Stimulated activated effector memory CD8-positive, alpha-beta T cell treated with anti-CD3 and anti-CD28 coated beads, Interleukin-12 subunit alpha, Interleukin-12 subunit beta, amount 100 ng/mL, for 72 hours (primary cell): Measurements from ENCODE around the gene HBG2.
"Not testable (repeated sequence)": the region's sequence is repeated elsewhere in the genome, so short reads cannot be mapped to it uniquely, and the experiment has no call there.

Source experiments
- ATAC-seq: fragments of 150-1000 bp; cut with Tn5 transposase; 2 replicates; pipeline ENCODE4 v1.10.0; 2021
- DNase-seq, 2 donors: peaks; one replicate each; pipeline ENCODE4 v3.0.0; 2021 to 2022; ENCODE audit warnings: low spot score in 2 of 2
- H3K27ac Mint-ChIP-seq: one replicate; pipeline ENCODE4 v1.8.0; 2022; ENCODE audit warnings: mild to moderate bottlenecking, mixed read lengths
- H3K36me3 Mint-ChIP-seq: one replicate; pipeline ENCODE4 v1.8.0; 2022; ENCODE audit warnings: mild to moderate bottlenecking, mixed read lengths
- H3K4me1 Mint-ChIP-seq: one replicate; pipeline ENCODE4 v1.8.0; 2022; ENCODE audit warnings: mixed read lengths
- H3K4me3 Mint-ChIP-seq: one replicate; pipeline ENCODE4 v1.8.0; 2022; ENCODE audit warnings: mild to moderate bottlenecking, mixed read lengths
- H3K9me3 Mint-ChIP-seq: one replicate; pipeline ENCODE4 v1.8.0; 2022; ENCODE audit warnings: mixed read lengths

Gene HBG2

GRCh38 chr11:5269715-5270147, 15.2 kb upstream of the HBG2 start, which contains the start of gene HBE1:
TSS of gene HBE1 (minus strand) at chr11:5269945. CDS start at chr11:5269890, 55 bp downstream.
- H3K36me3 Mint-ChIP-seq: no peaks in the 10 kb centered on the region
- H3K4me3 Mint-ChIP-seq: no peak within 1 kb of the TSS
- no peaks in the 10 kb centered on the region for H3K4me1 Mint-ChIP-seq
- H3K27ac Mint-ChIP-seq: no peak within 1 kb of the TSS
- no peaks in the 10 kb centered on the region for H3K9me3 Mint-ChIP-seq
- DNase-seq: no peak
- no peak for ATAC-seq

DNA sequence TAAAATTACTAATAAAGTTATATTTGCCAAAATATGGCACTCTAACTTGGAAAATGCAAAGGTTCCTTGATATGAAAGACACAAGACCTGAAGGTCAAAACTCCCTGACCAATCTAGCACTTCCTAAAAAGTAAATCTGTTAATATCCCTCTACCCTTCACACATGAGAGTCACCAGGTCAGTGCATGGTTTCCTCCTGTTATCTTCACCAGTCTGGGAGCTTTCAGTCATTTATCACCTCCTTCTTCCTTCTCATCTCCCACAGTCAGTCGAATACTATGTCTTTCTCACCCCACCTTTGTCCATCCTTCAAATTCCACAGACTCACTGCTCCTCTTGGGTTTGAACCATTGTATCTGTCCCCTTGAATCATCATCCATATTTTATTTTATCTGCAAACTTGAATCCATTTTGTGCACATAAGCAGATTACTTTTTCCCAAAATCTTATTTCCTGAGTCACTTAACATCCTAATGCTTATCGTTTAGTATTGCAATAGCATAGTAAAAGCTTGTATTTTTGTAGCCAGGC, 12.5 kb upstream of the HBG2 start:
- peaks cover 4% of the 10 kb centered on the region for H3K9me3 Mint-ChIP-seq
- DNase-seq: no peak
- no peak overlapping the region for H3K4me3 Mint-ChIP-seq
- H3K4me1 Mint-ChIP-seq: no peaks in the 10 kb centered on the region
- no peaks in the 10 kb centered on the region for H3K36me3 Mint-ChIP-seq
- H3K27ac Mint-ChIP-seq: no peak overlapping the region
- ATAC-seq: no peak

DNA sequence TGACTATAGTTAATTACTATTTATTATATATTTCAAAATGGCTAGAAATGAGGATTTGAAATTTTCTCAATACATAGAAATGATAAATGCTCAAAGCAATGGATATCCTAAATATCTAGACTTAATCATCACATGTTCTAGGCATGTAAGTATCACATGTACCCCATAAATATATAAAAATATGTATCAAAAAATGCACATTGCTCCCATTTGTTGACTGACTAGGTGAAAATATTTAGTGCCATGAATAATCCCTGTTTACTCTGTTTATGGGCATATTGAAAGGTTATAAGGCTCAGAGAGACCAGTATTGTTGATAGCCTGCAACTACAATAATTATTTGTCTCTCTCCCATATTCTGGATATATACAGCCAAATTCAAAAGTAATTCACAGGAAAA, 12.0 kb upstream of the HBG2 start:
- Mint-ChIP-seq H3K4me3 (no peak overlapping the region), H3K27ac (no peak overlapping the region), H3K4me1 (no peaks in the 10 kb centered on the region), H3K36me3 (no peaks in the 10 kb centered on the region), H3K9me3 (peaks cover 4% of the 10 kb centered on the region)
- ATAC-seq (no peak), DNase-seq (no peak)

DNA sequence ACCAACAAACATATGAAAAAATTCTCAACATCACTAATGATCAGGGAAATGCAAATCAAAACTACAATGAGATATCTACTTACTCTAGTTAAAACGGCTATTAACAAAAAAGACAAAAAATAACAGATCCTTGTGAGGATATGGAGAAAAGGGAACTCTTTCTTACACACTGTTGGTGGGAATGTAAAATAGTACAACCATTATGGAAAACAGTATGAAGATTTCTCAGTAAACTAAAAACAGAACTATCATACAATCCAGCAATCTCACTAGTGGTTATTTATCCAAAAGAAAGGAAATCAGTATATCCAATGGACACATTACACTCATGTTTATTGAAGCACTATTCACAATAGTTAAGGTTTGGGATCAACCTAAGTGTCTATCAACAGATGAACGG, 11.3 kb upstream of the HBG2 start:
- H3K4me3 Mint-ChIP-seq: no peak overlapping the region
- peaks cover 4% of the 10 kb centered on the region for H3K9me3 Mint-ChIP-seq
- DNase-seq (no peak), ATAC-seq (no peak)
- no peak overlapping the region for H3K27ac Mint-ChIP-seq
- no peaks in the 10 kb centered on the region for H3K4me1 Mint-ChIP-seq
- no peaks in the 10 kb centered on the region for H3K36me3 Mint-ChIP-seq

DNA sequence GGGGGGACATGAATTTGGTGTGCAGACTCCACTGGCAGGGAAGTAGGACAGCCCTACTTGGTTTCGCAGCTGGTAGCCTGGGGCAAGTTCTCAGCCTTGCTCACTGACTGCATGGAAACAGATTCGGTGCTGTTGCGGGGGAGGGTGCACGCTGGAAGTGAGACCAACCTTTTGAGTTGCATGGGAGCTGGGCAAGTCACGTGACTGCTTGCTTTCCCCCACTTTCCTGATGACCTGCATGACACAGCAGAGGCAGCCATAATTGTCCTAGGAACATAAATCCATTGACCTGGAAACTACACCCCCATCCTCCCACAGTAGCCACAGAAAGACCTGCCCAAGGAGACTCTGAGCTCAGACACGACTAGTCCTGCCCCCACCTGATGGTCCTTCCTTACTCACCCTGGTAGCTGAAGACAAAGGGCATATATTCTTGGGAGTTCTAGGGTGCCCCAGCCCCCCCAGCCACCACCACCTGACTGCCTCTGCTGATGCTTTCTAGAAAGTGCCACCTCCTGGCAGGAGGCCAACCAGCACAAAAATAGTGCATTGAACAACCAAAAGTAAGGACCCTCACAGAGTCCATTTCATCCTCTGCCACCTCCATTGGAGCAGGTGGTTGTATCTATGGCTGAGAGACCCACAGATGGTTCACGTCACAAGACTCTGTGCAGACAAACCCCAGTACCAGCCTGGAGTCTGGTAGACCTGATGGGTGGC, 4.1 kb upstream of the HBG2 start:
- DNase-seq: no peak

DNA sequence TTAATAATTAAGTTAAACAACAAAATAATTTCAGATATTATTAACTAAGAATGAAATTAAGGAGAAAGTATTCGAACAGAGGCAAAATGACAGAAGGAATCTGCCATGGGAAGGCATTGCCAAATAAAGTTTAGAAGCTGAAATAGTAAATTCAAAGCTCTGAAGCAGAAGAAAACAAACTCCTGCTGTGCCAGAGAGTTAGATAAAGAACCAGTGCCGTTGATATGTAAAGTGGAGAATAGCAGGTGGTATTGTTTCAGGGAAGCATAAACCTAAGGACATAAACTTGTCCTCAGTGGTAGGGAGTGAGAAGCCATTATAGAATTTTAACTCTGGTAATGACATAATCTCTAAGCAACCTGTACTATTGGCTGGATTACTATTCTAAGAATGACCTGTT, 2.7 kb upstream of the HBG2 start:
- Mint-ChIP-seq H3K36me3 (no peaks in the 10 kb centered on the region), H3K4me1 (no peaks in the 10 kb centered on the region)
- ATAC-seq: no peak

More for the DNA sequence above, 4.1 kb upstream of the HBG2 start:
- Mint-ChIP-seq H3K27ac (no peak overlapping the region), H3K4me3 (no peak overlapping the region), H3K36me3 (no peaks in the 10 kb centered on the region), H3K4me1 (no peaks in the 10 kb centered on the region), H3K9me3 (peaks cover 9% of the 10 kb centered on the region)
- ATAC-seq: no peak

DNA sequence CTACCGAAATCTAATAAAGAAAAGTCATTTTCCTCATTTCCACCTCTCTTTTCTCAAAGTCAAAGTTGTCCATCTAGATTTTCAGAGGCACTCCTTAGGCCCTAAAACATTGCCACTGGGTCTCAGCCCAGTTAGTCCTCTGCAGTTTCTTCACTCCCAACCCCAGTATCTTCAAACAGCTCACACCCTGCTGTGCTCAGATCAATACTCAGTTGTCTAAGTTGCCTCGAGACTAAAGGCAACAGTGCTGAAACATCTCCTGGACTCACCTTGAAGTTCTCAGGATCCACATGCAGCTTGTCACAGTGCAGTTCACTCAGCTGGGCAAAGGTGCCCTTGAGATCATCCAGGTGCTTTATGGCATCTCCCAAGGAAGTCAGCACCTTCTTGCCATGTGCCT, 558 bp downstream of the HBG2 start:
- ATAC-seq: peak; percentile 19
- DNase-seq, H3K9me3 Mint-ChIP-seq, H3K36me3 Mint-ChIP-seq, H3K4me3 Mint-ChIP-seq, H3K27ac Mint-ChIP-seq, H3K4me1 Mint-ChIP-seq: not testable (repeated sequence)

More for the DNA sequence above, 2.7 kb upstream of the HBG2 start:
- Mint-ChIP-seq H3K9me3 (peaks cover 5% of the 10 kb centered on the region), H3K27ac (no peak overlapping the region), H3K4me3 (no peak overlapping the region)
- no peak for DNase-seq

DNA sequence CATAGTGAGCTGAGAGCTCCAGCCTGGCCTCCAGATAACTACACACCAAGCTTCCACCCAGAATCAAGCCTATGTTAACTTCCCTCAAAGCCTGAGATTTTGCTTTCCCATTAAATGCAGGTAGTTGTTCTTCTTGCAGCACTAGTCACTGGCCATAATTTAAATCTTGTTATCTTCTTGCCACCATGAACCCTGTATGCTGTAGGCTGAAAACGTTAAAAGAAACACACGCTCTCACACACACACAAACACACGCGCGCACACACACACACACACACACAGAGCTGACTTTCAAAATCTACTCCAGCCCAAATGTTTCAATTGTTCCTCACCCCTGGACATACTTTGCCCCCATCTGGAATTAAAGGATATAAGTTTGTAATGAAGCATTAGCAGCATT, 1.1 kb downstream of the HBG2 start:
- ATAC-seq: not testable (repeated sequence)

DNA sequence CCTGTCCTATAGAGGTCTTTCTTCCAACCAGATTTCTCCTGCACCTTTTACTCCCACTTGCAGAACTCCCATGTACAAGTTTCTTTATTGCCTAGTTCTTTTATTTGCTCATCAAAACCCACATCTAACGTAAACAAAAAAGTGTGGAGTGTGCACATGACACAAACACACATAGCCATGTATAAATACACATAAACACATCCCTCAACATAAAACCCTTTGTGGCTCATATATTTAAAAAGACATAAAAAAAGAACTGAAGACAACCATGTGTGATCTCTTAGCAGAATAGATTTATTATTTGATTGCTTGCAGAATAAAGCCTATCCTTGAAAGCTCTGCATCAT, 1.7 kb downstream of the HBG2 start:
- no peak for ATAC-seq
- DNase-seq: no peak
- H3K36me3 Mint-ChIP-seq: no peaks in the 10 kb centered on the region
- H3K27ac Mint-ChIP-seq: no peak overlapping the region
- no peak overlapping the region for H3K4me3 Mint-ChIP-seq
- H3K4me1 Mint-ChIP-seq: no peaks in the 10 kb centered on the region
- H3K9me3 Mint-ChIP-seq: peaks cover 3% of the 10 kb centered on the region

More for the DNA sequence above, 1.1 kb downstream of the HBG2 start:
- not testable (repeated sequence) for H3K27ac Mint-ChIP-seq, H3K4me1 Mint-ChIP-seq, H3K9me3 Mint-ChIP-seq, H3K36me3 Mint-ChIP-seq, H3K4me3 Mint-ChIP-seq, DNase-seq

DNA sequence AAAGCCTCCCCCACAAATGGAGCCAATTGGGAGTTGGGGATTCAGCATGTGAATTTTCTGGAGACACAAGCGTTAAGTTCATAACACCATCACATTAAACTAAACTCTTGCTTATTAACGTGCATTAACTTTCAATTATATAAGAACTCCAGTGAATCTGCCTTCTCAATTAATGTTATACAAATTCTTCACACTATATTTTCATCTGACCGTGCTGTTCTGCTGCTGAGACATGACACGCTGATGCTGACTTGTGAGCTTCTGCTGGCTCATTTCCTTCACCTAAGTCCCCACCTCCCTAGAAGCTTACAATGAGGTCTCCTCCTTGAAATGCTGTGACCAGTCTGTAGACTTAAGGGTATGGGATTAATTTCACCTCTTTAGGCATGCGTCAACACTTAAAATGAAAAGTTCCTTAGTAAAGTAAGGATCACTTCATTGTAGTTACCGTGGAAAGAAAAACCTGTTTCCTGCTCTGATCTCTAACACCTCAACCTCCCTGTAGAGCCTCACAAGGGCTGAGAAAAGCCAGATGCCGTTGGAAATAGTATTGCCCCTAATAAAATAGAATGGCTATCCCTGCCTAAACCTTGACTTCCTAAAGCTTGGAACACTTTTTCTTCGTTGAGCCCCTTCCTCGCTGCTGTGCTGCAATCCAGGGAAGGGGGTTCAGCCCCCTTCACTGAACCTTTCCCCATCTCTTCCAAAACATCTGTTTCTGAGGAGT, 2.2 kb downstream of the HBG2 start:
- Mint-ChIP-seq H3K4me1 (no peaks in the 10 kb centered on the region), H3K36me3 (no peaks in the 10 kb centered on the region), H3K9me3 (no peaks in the 10 kb centered on the region), H3K4me3 (no peak overlapping the region), H3K27ac (no peak overlapping the region)
- DNase-seq: no peak
- ATAC-seq: no peak

GRCh38 chr11:5251746-5252145, 2.8 kb downstream of the HBG2 start:
- Mint-ChIP-seq H3K4me3 (no peak overlapping the region), H3K9me3 (no peaks in the 10 kb centered on the region)

DNA sequence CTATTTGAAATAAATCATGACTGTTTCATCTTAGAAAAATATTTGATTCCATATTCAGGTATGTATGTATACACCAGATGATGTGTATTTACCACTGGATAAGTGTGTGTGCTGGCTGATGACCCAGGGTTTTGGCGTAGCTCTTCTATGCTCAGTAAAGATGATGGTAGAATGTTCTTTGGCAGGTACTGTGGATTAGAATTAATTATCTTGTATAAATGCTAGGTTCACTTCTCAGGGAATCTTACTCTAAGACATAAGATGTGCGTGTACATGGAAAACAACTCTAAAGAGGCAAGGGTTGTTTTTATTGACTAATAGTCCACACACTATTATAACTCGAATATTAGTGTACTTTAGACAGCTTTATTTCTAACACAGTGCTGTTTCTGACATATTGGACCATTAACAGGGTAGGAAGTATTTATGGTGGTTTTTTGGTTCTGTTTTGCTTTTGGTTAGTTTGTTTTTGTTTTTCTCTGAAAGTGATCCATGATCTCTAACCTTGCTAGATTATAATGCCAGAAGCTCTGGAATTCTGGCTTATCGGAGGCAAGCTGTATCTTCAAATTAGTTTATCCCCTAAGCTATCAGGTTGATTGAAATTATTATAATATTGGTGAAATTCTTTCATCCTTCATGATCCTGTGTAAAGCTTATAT, 3.9 kb downstream of the HBG2 start:
- H3K36me3 Mint-ChIP-seq: no peaks in the 10 kb centered on the region
- no peaks in the 10 kb centered on the region for H3K4me1 Mint-ChIP-seq
- ATAC-seq (no peak), DNase-seq (no peak)
- no peaks in the 10 kb centered on the region for H3K9me3 Mint-ChIP-seq
- no peak overlapping the region for H3K4me3 Mint-ChIP-seq
- H3K27ac Mint-ChIP-seq: no peak overlapping the region

More at GRCh38 chr11:5251746-5252145, 2.8 kb downstream of the HBG2 start:
- Mint-ChIP-seq H3K36me3 (no peaks in the 10 kb centered on the region), H3K27ac (no peak overlapping the region), H3K4me1 (no peaks in the 10 kb centered on the region)
- ATAC-seq (no peak), DNase-seq (no peak)

DNA sequence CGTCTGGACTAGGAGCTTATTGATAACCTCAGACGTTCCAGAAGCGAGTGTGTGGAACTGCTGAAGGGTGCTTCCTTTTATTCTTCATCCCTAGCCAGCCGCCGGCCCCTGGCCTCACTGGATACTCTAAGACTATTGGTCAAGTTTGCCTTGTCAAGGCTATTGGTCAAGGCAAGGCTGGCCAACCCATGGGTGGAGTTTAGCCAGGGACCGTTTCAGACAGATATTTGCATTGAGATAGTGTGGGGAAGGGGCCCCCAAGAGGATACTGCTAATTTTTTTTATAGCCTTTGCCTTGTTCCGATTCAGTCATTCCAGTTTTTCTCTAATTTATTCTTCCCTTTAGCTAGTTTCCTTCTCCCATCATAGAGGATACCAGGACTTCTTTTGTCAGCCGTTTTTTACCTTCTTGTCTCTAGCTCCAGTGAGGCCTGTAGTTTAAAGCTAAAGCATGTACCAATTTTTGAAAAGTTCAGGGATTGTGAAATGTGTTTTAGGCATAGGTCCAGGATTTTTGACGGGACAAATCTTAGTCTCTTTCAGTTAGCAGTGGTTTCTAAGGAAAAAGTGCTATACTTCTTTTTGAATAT, 4.7 kb downstream of the HBG2 start, which contains the start of gene HBG1:
Gene HBG1, minus strand, starts transcription at position 51 of the 590 bp plus-strand sequence. CDS start 53 bp downstream, outside the sequence.
- H3K9me3 Mint-ChIP-seq, H3K27ac Mint-ChIP-seq, DNase-seq, H3K36me3 Mint-ChIP-seq, H3K4me3 Mint-ChIP-seq, ATAC-seq, H3K4me1 Mint-ChIP-seq: not testable (repeated sequence)

DNA sequence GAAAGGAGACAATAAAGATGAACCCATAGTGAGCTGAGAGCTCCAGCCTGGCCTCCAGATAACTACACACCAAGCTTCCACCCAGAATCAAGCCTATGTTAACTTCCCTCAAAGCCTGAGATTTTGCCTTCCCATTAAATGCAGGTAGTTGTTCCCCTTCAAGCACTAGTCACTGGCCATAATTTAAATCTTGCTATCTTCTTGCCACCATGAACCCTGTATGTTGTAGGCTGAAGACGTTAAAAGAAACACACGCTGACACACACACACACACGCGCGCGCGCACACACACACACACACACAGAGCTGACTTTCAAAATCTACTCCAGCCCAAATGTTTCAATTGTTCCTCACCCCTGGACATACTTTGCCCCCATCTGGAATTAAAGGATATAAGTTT, 6.1 kb downstream of the HBG2 start:
- not testable (repeated sequence) for DNase-seq, H3K4me1 Mint-ChIP-seq, H3K27ac Mint-ChIP-seq, ATAC-seq, H3K9me3 Mint-ChIP-seq, H3K4me3 Mint-ChIP-seq, H3K36me3 Mint-ChIP-seq

GRCh38 chr11:5247472-5248192, 6.9 kb downstream of the HBG2 start:
- ATAC-seq (no peak), DNase-seq (no peak)
- Mint-ChIP-seq H3K36me3 (no peaks in the 10 kb centered on the region), H3K27ac (no peak overlapping the region), H3K4me1 (no peaks in the 10 kb centered on the region), H3K9me3 (no peaks in the 10 kb centered on the region), H3K4me3 (no peak overlapping the region)
